ENCODE measurements around the gene PHYHD1. TPM values are rescaled to one million over a fixed set of nuclear protein-coding genes. Genes with fewer than 3 reads are reported as not detected.

PHYHD1 gene
- 1 to 10 TPM in 1 of 2 experiments, under 1 TPM in 1; 0.61 to 1.5 TPM for total RNA-seq

DNA sequence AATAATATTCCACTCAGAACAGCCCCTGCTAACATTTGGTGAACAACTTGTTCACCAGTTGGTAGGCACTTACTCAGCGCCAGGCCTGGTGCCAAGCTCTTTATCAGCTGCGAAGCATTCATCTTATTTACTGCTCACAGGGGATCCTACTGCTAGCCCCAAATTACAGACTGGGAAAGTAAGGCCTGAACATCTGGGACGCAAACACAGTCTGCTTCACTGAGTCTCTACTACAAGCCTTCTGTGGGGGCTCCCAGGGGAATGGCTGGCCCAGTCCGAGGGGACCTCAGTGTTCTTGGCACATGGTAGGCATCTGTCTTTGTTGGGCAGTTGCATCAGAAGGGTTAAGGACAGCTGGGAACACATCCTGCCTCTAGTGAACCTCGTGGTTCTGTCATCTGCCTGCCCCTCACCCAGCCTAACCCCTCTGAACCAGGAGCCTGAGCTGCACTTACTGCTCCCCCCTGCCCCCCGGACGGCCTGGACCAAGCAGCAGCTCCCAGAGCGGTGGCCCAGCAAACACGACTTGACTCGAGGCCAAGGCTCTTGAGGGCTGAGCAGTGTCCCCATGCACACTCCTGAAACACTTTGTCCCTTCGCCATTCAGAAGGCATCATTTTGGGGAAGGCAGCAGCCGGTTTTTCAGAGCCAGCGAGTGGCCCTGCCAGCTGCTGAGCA, at the start of gene PHYHD1:
Gene PHYHD1, plus strand, starts transcription at position 602 of the 678 bp plus-strand sequence. CDS start 1,342 bp downstream, outside the sequence.
- POLR2A ChIA-PET = interaction anchor here (1.4 kb wide), 1 partner anchor 19 kb away, joined by 3 read pairs; no protein-coding TSS in a partner anchor
- H3K4me3 Mint-ChIP-seq = no peak within 1 kb of the TSS
- no peak for TF ChIP-seq CTCF (IDR thresholded peaks at IDR 0.05)

GRCh38 chr9:128877852-128878251, 42.9 kb upstream of the PHYHD1 start:
- Mint-ChIP-seq H3K4me3 (no peak overlapping the region), H3K27ac (no peak overlapping the region), H3K9me3 (no peaks in the 10 kb centered on the region), H3K36me3 (ENCODE audit: low read depth) (peaks cover 3% of the 10 kb centered on the region), H3K4me1 (ENCODE audit: low read depth) (peaks cover 17% of the 10 kb centered on the region), H3K27me3 (no peaks in the 10 kb centered on the region)
- DNase-seq (no peak), ATAC-seq (no peak)
- ChIA-PET CTCF (interaction anchor here (0.6 to 9.8 kb wide), 4 partner anchors 14 to 60 kb away, joined by 3 to 87 read pairs (median 8); partner anchors contain the start of gene ENDOG), POLR2A (interaction anchor here (0.8 to 1.1 kb wide), 2 partner anchors 10 to 34 kb away, joined by 3 read pairs; no protein-coding TSS in a partner anchor)
- intact Hi-C loops (cut with micrococcal nuclease) = no loop called here
- no peak for TF ChIP-seq CTCF (IDR thresholded peaks at IDR 0.05)

More for the DNA sequence above, at the start of gene PHYHD1:
- no peak for DNase-seq
- CTCF ChIA-PET = interaction anchor here (0.9 to 2.8 kb wide), 2 partner anchors 8 to 101 kb away, joined by 3 to 13 read pairs; no protein-coding TSS in a partner anchor
- Mint-ChIP-seq H3K27me3 (no peaks in the 10 kb centered on the region), H3K27ac (no peak within 1 kb of the TSS), H3K36me3 (ENCODE audit: low read depth) (peaks cover 9% of the 10 kb centered on the region), H3K9me3 (no peaks in the 10 kb centered on the region), H3K4me1 (ENCODE audit: low read depth) (peaks cover 10% of the 10 kb centered on the region)
- intact Hi-C loops (cut with micrococcal nuclease) = no loop called here
- ATAC-seq = no peak

GRCh38 chr9:128881884-128882676, 38.7 kb upstream of the PHYHD1 start, which contains the start of the genes KYAT1 and LRRC8A:
TSS of gene KYAT1 (minus strand) at chr9:128881950. CDS start at chr9:128845405, 36,545 bp downstream.
TSS of gene LRRC8A (plus strand) at chr9:128882133. CDS start at chr9:128907165, 25,032 bp downstream.
- TF ChIP-seq CTCF (IDR thresholded peaks at IDR 0.05) = no peak
- H3K9me3 Mint-ChIP-seq = no peaks in the 10 kb centered on the region
- H3K4me1 Mint-ChIP-seq (ENCODE audit: low read depth) = peaks cover 43% of the 10 kb centered on the region
- peak within 1 kb of the TSS; percentile 92 for H3K27ac Mint-ChIP-seq
- ATAC-seq (peak; percentile 93), DNase-seq (peak; percentile 99)
- H3K36me3 Mint-ChIP-seq (ENCODE audit: low read depth) = peaks cover 3% of the 10 kb centered on the region
- ChIA-PET POLR2A (interaction anchor here (0.6 to 2.4 kb wide), 16 partner anchors 9 to 329 kb away, joined by 3 to 15 read pairs (median 4); partner anchors contain the start of genes DOLK, NUP188 and SPTAN1), CTCF (interaction anchor here (1.0 to 9.8 kb wide), 7 partner anchors 13 to 64 kb away, joined by 3 to 87 read pairs (median 3); partner anchors contain the start of gene ENDOG)
- intact Hi-C loops (cut with micrococcal nuclease) = loop anchor here (5.0 kb wide), 1 partner anchor 45 kb away; no protein-coding TSS in a partner anchor
- peak within 1 kb of the TSS; percentile 87 for H3K4me3 Mint-ChIP-seq
- H3K27me3 Mint-ChIP-seq = no peaks in the 10 kb centered on the region

- DNase-seq (peak; percentile 39), ATAC-seq (peak; percentile 17)
- TF ChIP-seq CTCF (IDR thresholded peaks at IDR 0.05) = no peak
- ChIA-PET CTCF (interaction anchor here (1.1 to 9.8 kb wide), 5 partner anchors 12 to 65 kb away, joined by 3 to 87 read pairs (median 4); partner anchors contain the start of gene ENDOG), POLR2A (interaction anchor here (0.7 to 2.4 kb wide), 11 partner anchors 8 to 330 kb away, joined by 3 to 15 read pairs (median 4); partner anchors contain the start of genes DOLK, NUP188 and SPTAN1)
- intact Hi-C loops (cut with micrococcal nuclease) = loop anchor here (5.0 kb wide), 1 partner anchor 44 kb away; no protein-coding TSS in a partner anchor
- H3K36me3 Mint-ChIP-seq (ENCODE audit: low read depth) = peaks cover 5% of the 10 kb centered on the region
- H3K27me3 Mint-ChIP-seq = no peaks in the 10 kb centered on the region
- peak overlapping the region; percentile 87 for H3K4me3 Mint-ChIP-seq
- H3K4me1 Mint-ChIP-seq (ENCODE audit: low read depth) = peaks cover 45% of the 10 kb centered on the region
- peak overlapping the region; percentile 92 for H3K27ac Mint-ChIP-seq
- no peaks in the 10 kb centered on the region for H3K9me3 Mint-ChIP-seq
Observed at GRCh38 chr9:128882677-128883603, 37.8 kb upstream of the PHYHD1 start.

Data from activated CD8-positive, alpha-beta T cell treated with anti-CD3 and anti-CD28 coated beads for 36 hours (primary cell).